ENCODE data around the gene MPIG6B. TPM values are rescaled to one million over a fixed set of nuclear protein-coding genes. Genes with fewer than 3 reads are reported as not detected.
A peak's percentile ranks its signal among the peaks of the same experiment; 100 is the strongest.

MPIG6B gene
- total and polyA plus RNA-seq, 4 donors: 0.08 to 10.7 (median 0.24) TPM

DNA sequence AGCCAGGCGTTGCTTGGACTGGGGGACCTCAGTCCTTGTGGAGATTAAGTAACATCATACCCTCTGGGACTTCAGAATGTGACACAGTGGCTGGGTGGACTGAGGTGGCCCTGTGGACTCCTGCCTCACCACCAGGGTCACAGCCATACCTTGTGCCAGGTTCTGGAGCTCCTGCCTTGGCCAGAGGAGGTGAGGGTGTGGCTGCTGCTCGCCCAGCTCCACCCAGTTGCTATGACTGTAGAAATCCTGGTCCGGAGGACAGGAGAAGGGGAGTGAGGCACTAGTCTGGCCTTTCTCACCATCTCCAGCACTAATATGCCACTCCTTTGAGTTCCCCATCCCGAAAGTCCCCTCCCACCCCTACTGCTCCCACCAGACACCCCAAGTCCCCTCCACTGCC is 52.0 kb downstream of the MPIG6B start:
- Histone ChIP-seq H3K4me1 (ENCODE audit: control insufficient read depth in 4 of 4, insufficient read depth in 4 of 4, low read length in 3 of 4) (peaks cover 9 to 46% (median 31%) of the 10 kb centered on the region in 4 donors), H3K4me3 (ENCODE audit: low read depth in 1 of 3, low read length in 3 of 3) (no peak overlapping the region), H3K9ac (ENCODE audit: low read depth in 1 of 2, low read length in 2 of 2) (no peak overlapping the region), H3K36me3 (ENCODE audit: control insufficient read depth in 4 of 4, insufficient read depth in 3 of 4, low read depth in 1 of 4, low read length in 3 of 4) (peaks cover 0 to 8% (median 4%) of the 10 kb centered on the region in 4 donors), H3K27me3 (ENCODE audit: control insufficient read depth in 4 of 4, insufficient read depth in 4 of 4, low read length in 3 of 4) (no peaks in the 10 kb centered on the region), H3K27ac (ENCODE audit: low read depth in 1 of 2, low read length in 2 of 2) (peak overlapping the region in 1 of 2 donors; percentile 18), H3K9me3 (ENCODE audit: control insufficient read depth in 4 of 4, low read length in 3 of 4) (no peaks in the 10 kb centered on the region)
- DNase-seq (ENCODE audit: low spot score): no peak
- TF ChIP-seq, protein P1, sequence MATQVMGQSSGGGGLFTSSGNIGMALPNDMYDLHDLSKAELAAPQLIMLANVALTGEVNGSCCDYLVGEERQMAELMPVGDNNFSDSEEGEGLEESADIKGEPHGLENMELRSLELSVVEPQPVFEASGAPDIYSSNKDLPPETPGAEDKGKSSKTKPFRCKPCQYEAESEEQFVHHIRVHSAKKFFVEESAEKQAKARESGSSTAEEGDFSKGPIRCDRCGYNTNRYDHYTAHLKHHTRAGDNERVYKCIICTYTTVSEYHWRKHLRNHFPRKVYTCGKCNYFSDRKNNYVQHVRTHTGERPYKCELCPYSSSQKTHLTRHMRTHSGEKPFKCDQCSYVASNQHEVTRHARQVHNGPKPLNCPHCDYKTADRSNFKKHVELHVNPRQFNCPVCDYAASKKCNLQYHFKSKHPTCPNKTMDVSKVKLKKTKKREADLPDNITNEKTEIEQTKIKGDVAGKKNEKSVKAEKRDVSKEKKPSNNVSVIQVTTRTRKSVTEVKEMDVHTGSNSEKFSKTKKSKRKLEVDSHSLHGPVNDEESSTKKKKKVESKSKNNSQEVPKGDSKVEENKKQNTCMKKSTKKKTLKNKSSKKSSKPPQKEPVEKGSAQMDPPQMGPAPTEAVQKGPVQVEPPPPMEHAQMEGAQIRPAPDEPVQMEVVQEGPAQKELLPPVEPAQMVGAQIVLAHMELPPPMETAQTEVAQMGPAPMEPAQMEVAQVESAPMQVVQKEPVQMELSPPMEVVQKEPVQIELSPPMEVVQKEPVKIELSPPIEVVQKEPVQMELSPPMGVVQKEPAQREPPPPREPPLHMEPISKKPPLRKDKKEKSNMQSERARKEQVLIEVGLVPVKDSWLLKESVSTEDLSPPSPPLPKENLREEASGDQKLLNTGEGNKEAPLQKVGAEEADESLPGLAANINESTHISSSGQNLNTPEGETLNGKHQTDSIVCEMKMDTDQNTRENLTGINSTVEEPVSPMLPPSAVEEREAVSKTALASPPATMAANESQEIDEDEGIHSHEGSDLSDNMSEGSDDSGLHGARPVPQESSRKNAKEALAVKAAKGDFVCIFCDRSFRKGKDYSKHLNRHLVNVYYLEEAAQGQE (IDR thresholded peaks at IDR 0.05): no peak
- TF ChIP-seq HNF4A (conservative IDR thresholded peaks at IDR 0.05) (peak in 1 of 2 donors; percentile 4), HNF4G (IDR thresholded peaks at IDR 0.05) (no peak)
- 67% methylated on average over 4 of the region's 4 CpGs for WGBS

DNA sequence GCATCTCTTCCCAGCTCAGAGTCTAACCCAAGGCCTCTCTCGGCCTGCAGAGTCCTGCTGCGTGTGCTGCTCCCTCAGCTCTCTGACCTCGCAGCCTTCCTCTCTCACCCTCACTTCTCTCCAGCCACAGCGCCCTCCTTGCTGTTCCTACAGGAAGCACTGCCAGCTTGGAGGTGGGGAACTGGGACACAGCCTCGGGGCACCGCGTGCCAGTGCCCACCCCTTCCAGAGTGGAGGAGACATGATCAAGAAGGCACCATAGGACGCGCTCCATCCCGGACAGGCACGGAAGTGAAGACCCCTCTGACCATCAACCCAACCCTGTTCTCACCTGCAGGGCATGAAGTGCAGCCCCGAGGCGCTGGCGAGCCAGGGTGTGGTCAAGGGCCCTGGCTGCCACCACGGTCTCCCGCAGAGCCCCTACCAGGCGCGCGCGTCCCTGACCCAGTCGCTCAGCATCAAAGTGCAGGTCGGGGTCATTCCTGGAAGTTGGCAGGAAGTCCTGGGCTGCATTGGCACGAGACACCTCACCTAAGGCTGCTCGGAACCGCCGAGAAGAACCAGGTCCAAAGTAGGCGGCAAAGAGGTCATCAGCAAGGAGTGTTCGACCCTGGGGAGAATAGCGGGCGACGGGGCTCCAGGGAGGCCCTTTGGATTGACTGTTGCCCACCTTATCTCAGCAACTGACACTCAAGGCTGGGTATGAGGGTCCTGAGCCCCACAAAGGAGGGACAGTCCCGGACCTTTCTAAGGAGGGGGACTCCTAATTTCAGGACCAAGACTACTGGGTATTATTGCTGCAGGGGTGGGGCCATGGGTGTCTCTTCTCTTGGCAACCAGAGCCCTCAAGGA is 52.7 kb downstream of the MPIG6B start:
- no peak for DNase-seq (ENCODE audit: low spot score)
- Histone ChIP-seq H3K36me3 (ENCODE audit: control insufficient read depth in 4 of 4, insufficient read depth in 3 of 4, low read depth in 1 of 4, low read length in 3 of 4) (peaks cover 0 to 14% (median 5%) of the 10 kb centered on the region in 4 donors), H3K9ac (ENCODE audit: low read depth in 1 of 2, low read length in 2 of 2) (no peak overlapping the region), H3K27ac (ENCODE audit: low read depth in 1 of 2, low read length in 2 of 2) (peak overlapping the region; percentile 67 to 71), H3K4me3 (ENCODE audit: low read depth in 1 of 3, low read length in 3 of 3) (no peak overlapping the region), H3K9me3 (ENCODE audit: control insufficient read depth in 4 of 4, low read length in 3 of 4) (no peaks in the 10 kb centered on the region), H3K4me1 (ENCODE audit: control insufficient read depth in 4 of 4, insufficient read depth in 4 of 4, low read length in 3 of 4) (peaks cover 9 to 46% (median 31%) of the 10 kb centered on the region in 4 donors), H3K27me3 (ENCODE audit: control insufficient read depth in 4 of 4, insufficient read depth in 4 of 4, low read length in 3 of 4) (no peaks in the 10 kb centered on the region)
- 62% methylated on average over 32 of the region's 32 CpGs for WGBS
- TF ChIP-seq SP1 (IDR thresholded peaks at IDR 0.05) (peak; percentile 26), GABPA (IDR thresholded peaks at IDR 0.05 in 1 of 2, conservative IDR thresholded peaks at IDR 0.05 in 1 of 2) (no peak), HNF4A (conservative IDR thresholded peaks at IDR 0.05) (peak; percentile 48 to 66), FOXA1 (IDR thresholded peaks at IDR 0.05) (no peak), RXRA (IDR thresholded peaks at IDR 0.05) (peak; percentile 47 to 56), TAF1 (conservative IDR thresholded peaks at IDR 0.05) (no peak), EGR1 (IDR thresholded peaks at IDR 0.05; ENCODE audit: low read depth in 2 of 2) (no peak), YY1 (IDR thresholded peaks at IDR 0.05) (no peak)
- TF ChIP-seq, protein P2, sequence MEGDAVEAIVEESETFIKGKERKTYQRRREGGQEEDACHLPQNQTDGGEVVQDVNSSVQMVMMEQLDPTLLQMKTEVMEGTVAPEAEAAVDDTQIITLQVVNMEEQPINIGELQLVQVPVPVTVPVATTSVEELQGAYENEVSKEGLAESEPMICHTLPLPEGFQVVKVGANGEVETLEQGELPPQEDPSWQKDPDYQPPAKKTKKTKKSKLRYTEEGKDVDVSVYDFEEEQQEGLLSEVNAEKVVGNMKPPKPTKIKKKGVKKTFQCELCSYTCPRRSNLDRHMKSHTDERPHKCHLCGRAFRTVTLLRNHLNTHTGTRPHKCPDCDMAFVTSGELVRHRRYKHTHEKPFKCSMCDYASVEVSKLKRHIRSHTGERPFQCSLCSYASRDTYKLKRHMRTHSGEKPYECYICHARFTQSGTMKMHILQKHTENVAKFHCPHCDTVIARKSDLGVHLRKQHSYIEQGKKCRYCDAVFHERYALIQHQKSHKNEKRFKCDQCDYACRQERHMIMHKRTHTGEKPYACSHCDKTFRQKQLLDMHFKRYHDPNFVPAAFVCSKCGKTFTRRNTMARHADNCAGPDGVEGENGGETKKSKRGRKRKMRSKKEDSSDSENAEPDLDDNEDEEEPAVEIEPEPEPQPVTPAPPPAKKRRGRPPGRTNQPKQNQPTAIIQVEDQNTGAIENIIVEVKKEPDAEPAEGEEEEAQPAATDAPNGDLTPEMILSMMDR (IDR thresholded peaks at IDR 0.05; ENCODE audit: low read depth, low read length, missing input control): no peak

Small RNA genes within 50 kb of the gene (small RNA-seq; reads per million reads assigned to genes)
- gene LY6G6D: not detected
- gene MIR4646: not detected
- not detected for gene MSH5-SAPCD1
- gene RNU6-850P: not detected
- gene SAPCD1: not detected

Other genes starting within 250 kb of the MPIG6B start
Only the 30 nearest of the 42 such genes appear.
- gene LTA, start 151.1 kb upstream of the MPIG6B start, total RNA-seq: not detected
- under 1 TPM in 1 of 2 donors, not detected in 1; 0.05 TPM for gene LTA, start 151.1 kb upstream of the MPIG6B start, polyA plus RNA-seq
- gene TNF, start 147.8 kb upstream of the MPIG6B start, total RNA-seq: under 1 TPM; 0.19 to 0.42 TPM
- under 1 TPM in 1 of 2 donors, not detected in 1; 0.06 TPM for gene TNF, start 147.8 kb upstream of the MPIG6B start, polyA plus RNA-seq
- 1 to 10 TPM in 1 of 2 donors, under 1 TPM in 1; 0.67 to 5.3 TPM for gene LTB, start 140.9 kb upstream of the MPIG6B start, total RNA-seq
- 1 to 10 TPM; 1.4 to 1.7 TPM for gene LTB, start 140.9 kb upstream of the MPIG6B start, polyA plus RNA-seq
- 10 to 100 TPM; 10.4 to 24.6 TPM for gene LST1, start 137.1 kb upstream of the MPIG6B start, total RNA-seq
- 10 to 100 TPM; 11.6 to 15.3 TPM for gene LST1, start 137.1 kb upstream of the MPIG6B start, polyA plus RNA-seq
- under 1 TPM in 1 of 2 donors, not detected in 1; 0.42 TPM for gene NCR3, start 130.4 kb upstream of the MPIG6B start, total RNA-seq
- gene NCR3, start 130.4 kb upstream of the MPIG6B start, polyA plus RNA-seq: under 1 TPM; 0.14 to 0.71 TPM
- 10 to 100 TPM; 12.2 to 46.8 TPM for gene AIF1, start 108.1 kb upstream of the MPIG6B start, total RNA-seq
- 10 to 100 TPM; 24.9 to 28.6 TPM for gene AIF1, start 108.1 kb upstream of the MPIG6B start, polyA plus RNA-seq
- 10 to 100 TPM; 27.2 to 31.9 TPM for gene PRRC2A, start 102.7 kb upstream of the MPIG6B start, total RNA-seq
- 10 to 100 TPM; 21.9 to 39.3 TPM for gene PRRC2A, start 102.7 kb upstream of the MPIG6B start, polyA plus RNA-seq
- gene BAG6, start 70.7 kb upstream of the MPIG6B start, total RNA-seq: 100 to 1,000 TPM; 109 to 119 TPM
- gene BAG6, start 70.7 kb upstream of the MPIG6B start, polyA plus RNA-seq: 100 to 1,000 TPM in 1 of 2 donors, 10 to 100 TPM in 1; 64.9 to 116 TPM
- 100 to 1,000 TPM in 1 of 2 donors, 10 to 100 TPM in 1; 89.8 to 164 TPM for gene APOM, start 67.5 kb upstream of the MPIG6B start, total RNA-seq
- 100 to 1,000 TPM; 182 to 587 TPM for gene APOM, start 67.5 kb upstream of the MPIG6B start, polyA plus RNA-seq
- 10 to 100 TPM in 1 of 2 donors, 1 to 10 TPM in 1; 8.1 to 10.8 TPM for gene C6orf47, start 62.6 kb upstream of the MPIG6B start, total RNA-seq
- 1 to 10 TPM; 2.0 to 6.7 TPM for gene C6orf47, start 62.6 kb upstream of the MPIG6B start, polyA plus RNA-seq
- gene GPANK1, start 58.4 kb upstream of the MPIG6B start, total RNA-seq: 10 to 100 TPM in 1 of 2 donors, 1 to 10 TPM in 1; 8.7 to 13.9 TPM
- gene GPANK1, start 58.4 kb upstream of the MPIG6B start, polyA plus RNA-seq: 10 to 100 TPM in 1 of 2 donors, 1 to 10 TPM in 1; 7.6 to 13.8 TPM
- 10 to 100 TPM; 58.1 to 60.5 TPM for gene CSNK2B, start 57.3 kb upstream of the MPIG6B start, total RNA-seq
- 100 to 1,000 TPM in 1 of 2 donors, 10 to 100 TPM in 1; 93.5 to 108 TPM for gene CSNK2B, start 57.3 kb upstream of the MPIG6B start, polyA plus RNA-seq
- gene LY6G5B, start 53.4 kb upstream of the MPIG6B start, total RNA-seq: 1 to 10 TPM; 1.4 to 5.9 TPM
- gene LY6G5B, start 53.4 kb upstream of the MPIG6B start, polyA plus RNA-seq: 1 to 10 TPM; 1.2 to 2.8 TPM
- 1 to 10 TPM in 1 of 2 donors, under 1 TPM in 1; 0.59 to 1.1 TPM for gene LY6G5C, start 42.3 kb upstream of the MPIG6B start, total RNA-seq
- gene LY6G5C, start 42.3 kb upstream of the MPIG6B start, polyA plus RNA-seq: 1 to 10 TPM; 1.1 to 2.5 TPM
- 10 to 100 TPM; 39.1 to 59.4 TPM for gene ABHD16A, start 20.0 kb upstream of the MPIG6B start, total RNA-seq
- gene ABHD16A, start 20.0 kb upstream of the MPIG6B start, polyA plus RNA-seq: 10 to 100 TPM; 26.6 to 30.8 TPM
- 1 to 10 TPM in 1 of 2 donors, under 1 TPM in 1; 0.08 to 3.2 TPM for gene LY6G6F, start 16.5 kb upstream of the MPIG6B start, total RNA-seq
- gene LY6G6F, start 16.5 kb upstream of the MPIG6B start, polyA plus RNA-seq: not detected
- gene LY6G6D, start 8.0 kb upstream of the MPIG6B start, total RNA-seq: not detected
- gene LY6G6D, start 8.0 kb upstream of the MPIG6B start, polyA plus RNA-seq: not detected
- not detected for gene LY6G6C, start 1.6 kb upstream of the MPIG6B start, total RNA-seq
- gene LY6G6C, start 1.6 kb upstream of the MPIG6B start, polyA plus RNA-seq: not detected
- 10 to 100 TPM; 23.8 to 31.4 TPM for gene DDAH2, start 5.9 kb downstream of the MPIG6B start, total RNA-seq
- gene DDAH2, start 5.9 kb downstream of the MPIG6B start, polyA plus RNA-seq: 10 to 100 TPM; 19.8 to 22.6 TPM
- gene CLIC1, start 13.2 kb downstream of the MPIG6B start, total RNA-seq: 100 to 1,000 TPM in 1 of 2 donors, 10 to 100 TPM in 1; 56.5 to 124 TPM
- gene CLIC1, start 13.2 kb downstream of the MPIG6B start, polyA plus RNA-seq: 10 to 100 TPM; 63.7 to 65.2 TPM
- gene MSH5, start 16.6 kb downstream of the MPIG6B start, total RNA-seq: 1 to 10 TPM; 5.9 to 6.4 TPM
- gene MSH5, start 16.6 kb downstream of the MPIG6B start, polyA plus RNA-seq: 1 to 10 TPM; 1.2 to 2.2 TPM
- gene SAPCD1, start 39.3 kb downstream of the MPIG6B start, total RNA-seq: 1 to 10 TPM in 1 of 2 donors, under 1 TPM in 1; 0.59 to 2.6 TPM
- under 1 TPM in 1 of 2 donors, not detected in 1; 0.68 TPM for gene SAPCD1, start 39.3 kb downstream of the MPIG6B start, polyA plus RNA-seq
- gene VWA7, start 54.0 kb downstream of the MPIG6B start, total RNA-seq: 1 to 10 TPM in 1 of 2 donors, under 1 TPM in 1; 0.17 to 2.0 TPM
- gene VWA7, start 54.0 kb downstream of the MPIG6B start, polyA plus RNA-seq: 1 to 10 TPM in 1 of 2 donors, under 1 TPM in 1; 0.81 to 1.0 TPM
- 10 to 100 TPM; 32.4 to 44.7 TPM for gene VARS1, start 72.4 kb downstream of the MPIG6B start, total RNA-seq
- gene VARS1, start 72.4 kb downstream of the MPIG6B start, polyA plus RNA-seq: 10 to 100 TPM; 17.9 to 32.5 TPM
- 10 to 100 TPM in 1 of 2 donors, 1 to 10 TPM in 1; 7.3 to 18.7 TPM for gene LSM2, start 83.6 kb downstream of the MPIG6B start, total RNA-seq
- gene LSM2, start 83.6 kb downstream of the MPIG6B start, polyA plus RNA-seq: 10 to 100 TPM; 14.5 to 16.4 TPM
- under 1 TPM; 0.67 to 0.79 TPM for gene HSPA1L, start 91.9 kb downstream of the MPIG6B start, total RNA-seq
- under 1 TPM; 0.27 to 0.28 TPM for gene HSPA1L, start 91.9 kb downstream of the MPIG6B start, polyA plus RNA-seq
- 100 to 1,000 TPM in 1 of 2 donors, 10 to 100 TPM in 1; 98.5 to 120 TPM for gene HSPA1A, start 92.2 kb downstream of the MPIG6B start, total RNA-seq
- gene HSPA1A, start 92.2 kb downstream of the MPIG6B start, polyA plus RNA-seq: 10 to 100 TPM; 28.8 to 56.6 TPM
- 100 to 1,000 TPM in 1 of 2 donors, 10 to 100 TPM in 1; 57.2 to 165 TPM for gene HSPA1B, start 104.4 kb downstream of the MPIG6B start, total RNA-seq
- gene HSPA1B, start 104.4 kb downstream of the MPIG6B start, polyA plus RNA-seq: 10 to 100 TPM in 1 of 2 donors, 1 to 10 TPM in 1; 9.5 to 30.6 TPM
- 10 to 100 TPM; 34.4 to 42.4 TPM for gene NEU1, start 139.4 kb downstream of the MPIG6B start, total RNA-seq
- 10 to 100 TPM; 27.6 to 35.1 TPM for gene NEU1, start 139.4 kb downstream of the MPIG6B start, polyA plus RNA-seq
- 1 to 10 TPM in 1 of 2 donors, under 1 TPM in 1; 0.17 to 2.4 TPM for gene SLC44A4, start 155.6 kb downstream of the MPIG6B start, total RNA-seq
- gene SLC44A4, start 155.6 kb downstream of the MPIG6B start, polyA plus RNA-seq: under 1 TPM in 1 of 2 donors, not detected in 1; 0.13 TPM